Measurements from ENCODE around the gene MAML1. TPM values are rescaled to one million over a fixed set of nuclear protein-coding genes. Genes with fewer than 3 reads are reported as not detected.
A peak's percentile ranks its signal among the peaks of the same experiment; 100 is the strongest.

Gene MAML1
- total and polyA plus RNA-seq, 2 donors (not counting 1 experiment from before 2014, with no cell fraction given), result 6.4 to 7.5 TPM

GRCh38 chr5:179697993-179698934, 34.4 kb upstream of the MAML1 start:
- Histone ChIP-seq H3K9me3 (ENCODE audit: control insufficient read depth, insufficient read depth, low read depth, low read length) (no peaks in the 10 kb centered on the region), H3K4me3 (replicated peaks in 1 of 4; ENCODE audit: control extremely low read depth in 1 of 4, insufficient read depth in 1 of 4, low read depth in 3 of 4, low read length in 4 of 4) (peak overlapping the region; percentile 68 to 87 (median 80)), H3K27ac (ENCODE audit: insufficient read depth, low read length) (peak overlapping the region; percentile 91), H2AFZ (ENCODE audit: low read length) (peak overlapping the region; percentile 22), H3K27me3 (ENCODE audit: control insufficient read depth, insufficient read depth, low read length) (no peaks in the 10 kb centered on the region), H3K9ac (ENCODE audit: insufficient read depth, low read length) (peak overlapping the region; percentile 98), H3K4me2 (ENCODE audit: extremely low read depth, insufficient read depth, low read length) (peak overlapping the region; percentile 84), H3K79me2 (ENCODE audit: control insufficient read depth, insufficient read depth, low read length) (peaks cover 44% of the 10 kb centered on the region), H3K36me3 (ENCODE audit: control insufficient read depth, insufficient read depth, low read length) (peaks cover 9% of the 10 kb centered on the region), H3K4me1 (ENCODE audit: control insufficient read depth, extremely low read depth, insufficient read depth, low read length) (peaks cover 2% of the 10 kb centered on the region), H4K20me1 (ENCODE audit: control insufficient read depth, extremely low read depth, insufficient read depth, low read length) (peaks cover 1% of the 10 kb centered on the region)
- TF ChIP-seq EZH2 (IDR thresholded peaks at IDR 0.05; ENCODE audit: low read length, missing control alignments), result no peak
- TF ChIP-seq CTCF (conservative IDR thresholded peaks at IDR 0.05 in 1 of 2, IDR thresholded peaks at IDR 0.05 in 1 of 2; ENCODE audit: low read depth in 1 of 2, low read length in 2 of 2), result no peak
- peak; percentile 99 for DNase-seq (ENCODE audit: low read depth in 2 of 2)

- peaks cover 52% of the 10 kb centered on the region for H3K79me2 ChIP-seq (ENCODE audit: control insufficient read depth, insufficient read depth, low read length)
- H3K4me2 ChIP-seq (ENCODE audit: extremely low read depth, insufficient read depth, low read length), result peak within 1 kb of the TSS; percentile 97
- no peak for TF ChIP-seq CTCF (conservative IDR thresholded peaks at IDR 0.05 in 1 of 2, IDR thresholded peaks at IDR 0.05 in 1 of 2; ENCODE audit: low read depth in 1 of 2, low read length in 2 of 2)
- no peak for TF ChIP-seq EZH2 (IDR thresholded peaks at IDR 0.05; ENCODE audit: low read length, missing control alignments)
- no peak for DNase-seq (ENCODE audit: low read depth in 2 of 2)
- H3K4me3 ChIP-seq (replicated peaks in 1 of 4; ENCODE audit: control extremely low read depth in 1 of 4, insufficient read depth in 1 of 4, low read depth in 3 of 4, low read length in 4 of 4), result peak within 1 kb of the TSS; percentile 68 to 92 (median 84)
- H4K20me1 ChIP-seq (ENCODE audit: control insufficient read depth, extremely low read depth, insufficient read depth, low read length), result peaks cover 1% of the 10 kb centered on the region
- no peaks in the 10 kb centered on the region for H3K9me3 ChIP-seq (ENCODE audit: control insufficient read depth, insufficient read depth, low read depth, low read length)
- H3K9ac ChIP-seq (ENCODE audit: insufficient read depth, low read length), result peak within 1 kb of the TSS; percentile 98
- H3K27me3 ChIP-seq (ENCODE audit: control insufficient read depth, insufficient read depth, low read length), result no peaks in the 10 kb centered on the region
- H3K4me1 ChIP-seq (ENCODE audit: control insufficient read depth, extremely low read depth, insufficient read depth, low read length), result peaks cover 2% of the 10 kb centered on the region
- H3K27ac ChIP-seq (ENCODE audit: insufficient read depth, low read length), result peak within 1 kb of the TSS; percentile 91
- H3K36me3 ChIP-seq (ENCODE audit: control insufficient read depth, insufficient read depth, low read length), result peaks cover 10% of the 10 kb centered on the region
- peak within 1 kb of the TSS; percentile 22 for H2AFZ ChIP-seq (ENCODE audit: low read length)
Observed at GRCh38 chr5:179698935-179699615, 33.5 kb upstream of the MAML1 start, which contains the start of gene CANX. CANX (plus strand) TSS chr5:179698967; CDS start chr5:179705682, 6,715 bp downstream.
